Measurements from ENCODE around the gene PDHX. TPM values are rescaled to one million over a fixed set of nuclear protein-coding genes. Genes with fewer than 3 reads are reported as not detected.

Gene PDHX
- total RNA-seq, result 29.3 and 32.8 TPM in 2 replicates

GRCh38 chr11:34916015-34916842, at the start of gene PDHX, which contains the start of gene APIP:
Gene PDHX (plus strand): TSS chr11:34916618. CDS start chr11:34916656, 38 bp downstream.
Gene APIP (minus strand): TSS chr11:34916379. CDS start chr11:34916284, 95 bp downstream.

Other genes with a start within 250 kb of the PDHX start
- gene APIP, start 239 bp upstream of the PDHX start, total RNA-seq, result 19.7 and 25.2 TPM in 2 replicates
- 260 and 419 TPM in 2 replicates for gene CD44, start 222.6 kb downstream of the PDHX start, total RNA-seq